Uterus (tissue), 2 donors: ENCODE data around the gene KIAA0825.

ENCODE experiments used
- POLR2A ChIP-seq, 2 donors: fragments of 450-650 bp; IDR thresholded peaks; one replicate each; pipeline ENCODE4 v1.6.1; 2016; ENCODE audit warnings: antibody characterized with exemption in 2 of 2, mild to moderate bottlenecking in 1 of 2, moderate library complexity in 1 of 2
- TF ChIP-seq, protein P1 (sequence below), 4 experiments: fragments of 200-600 bp in 2 of 4; fragments of 450-650 bp in 2 of 4; sonication (generic) in 2 of 4; IDR thresholded peaks; one replicate each; pipeline ENCODE4 v1.5.1; 2016 to 2019; ENCODE audit warnings: antibody characterized with exemption in 4 of 4, mild to moderate bottlenecking in 2 of 4, moderate library complexity in 1 of 4

GRCh38 chr5:94329115-94329514 lies 289.3 kb downstream of the KIAA0825 start:
- TF ChIP-seq, protein P1, sequence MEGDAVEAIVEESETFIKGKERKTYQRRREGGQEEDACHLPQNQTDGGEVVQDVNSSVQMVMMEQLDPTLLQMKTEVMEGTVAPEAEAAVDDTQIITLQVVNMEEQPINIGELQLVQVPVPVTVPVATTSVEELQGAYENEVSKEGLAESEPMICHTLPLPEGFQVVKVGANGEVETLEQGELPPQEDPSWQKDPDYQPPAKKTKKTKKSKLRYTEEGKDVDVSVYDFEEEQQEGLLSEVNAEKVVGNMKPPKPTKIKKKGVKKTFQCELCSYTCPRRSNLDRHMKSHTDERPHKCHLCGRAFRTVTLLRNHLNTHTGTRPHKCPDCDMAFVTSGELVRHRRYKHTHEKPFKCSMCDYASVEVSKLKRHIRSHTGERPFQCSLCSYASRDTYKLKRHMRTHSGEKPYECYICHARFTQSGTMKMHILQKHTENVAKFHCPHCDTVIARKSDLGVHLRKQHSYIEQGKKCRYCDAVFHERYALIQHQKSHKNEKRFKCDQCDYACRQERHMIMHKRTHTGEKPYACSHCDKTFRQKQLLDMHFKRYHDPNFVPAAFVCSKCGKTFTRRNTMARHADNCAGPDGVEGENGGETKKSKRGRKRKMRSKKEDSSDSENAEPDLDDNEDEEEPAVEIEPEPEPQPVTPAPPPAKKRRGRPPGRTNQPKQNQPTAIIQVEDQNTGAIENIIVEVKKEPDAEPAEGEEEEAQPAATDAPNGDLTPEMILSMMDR (IDR thresholded peaks at IDR 0.05): no peak
- TF ChIP-seq POLR2A (IDR thresholded peaks at IDR 0.05): no peak
